Islet precursor cell (in vitro differentiated cells): ENCODE measurements around the gene TRIM64.
"Not testable (repeated sequence)": the region's sequence is repeated elsewhere in the genome, so short reads cannot be mapped to it uniquely, and the experiment has no call there.

Experiments used
- DNase-seq: peaks from one replicate; pipeline ENCODE4 v3.0.0-alpha.2; 2018

TRIM64 gene

GRCh38 chr11:89965737-89966136 is at the start of gene TRIM64:
Gene TRIM64, plus strand, starts transcription at chr11:89966037. Its CDS starts 2,467 bp downstream, at chr11:89968504.
- not testable (repeated sequence) for DNase-seq

DNA sequence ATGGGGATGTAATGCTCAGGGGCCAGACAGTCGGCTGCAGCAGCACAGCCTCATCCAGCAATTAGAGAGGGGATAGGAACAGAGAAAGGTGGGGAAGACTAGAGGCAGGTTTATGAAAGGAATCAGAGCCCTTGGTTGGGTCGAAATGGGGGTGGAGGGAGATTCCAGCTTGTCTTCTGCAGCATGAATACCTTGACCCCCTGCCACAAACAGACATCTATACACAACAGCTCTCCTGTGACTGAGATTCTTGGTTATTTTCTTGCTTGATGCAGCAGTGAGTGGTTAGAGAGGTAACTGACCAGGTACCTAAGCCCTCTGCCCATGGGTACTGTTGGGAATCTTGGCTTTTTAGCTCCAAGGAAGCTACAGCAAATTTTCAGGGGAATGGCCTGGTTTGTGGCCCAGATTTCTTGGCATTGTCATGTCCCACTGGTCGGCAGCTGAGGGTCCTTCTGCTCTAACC is 43.6 kb upstream of the TRIM64 start, which contains the start of gene TRIM49D1:
Gene TRIM49D1 (minus strand): TSS at position 51 of the 466 bp plus-strand sequence. CDS start 4,535 bp downstream, outside the sequence.
- peak; percentile 30 for DNase-seq

GRCh38 chr11:89923764-89924163 is 42.1 kb upstream of the TRIM64 start, which contains the start of gene TRIM49D2:
Gene TRIM49D2, plus strand, starts transcription at chr11:89924064. Its CDS starts 2,698 bp downstream, at chr11:89926762.
- DNase-seq, result not testable (repeated sequence)

- not testable (repeated sequence) for DNase-seq
These were observed 5.0 kb upstream of the TRIM64 start for GRCh38 chr11:89960833-89961232.
